NOMO-1 treated with DMSO at 0.1 percent for 48 hours (cell line): ENCODE measurements around the gene GLRB.
A peak's percentile ranks its signal among the peaks of the same experiment; 100 is the strongest.
"Not testable (repeated sequence)": the region's sequence is repeated elsewhere in the genome, so short reads cannot be mapped to it uniquely, and the experiment has no call there.

Experiments
- DNase-seq: peaks from one replicate; lab custom pipeline; 2025; ENCODE audit not compliant: unreplicated experiment; lab: John Stamatoyannopoulos, UW

Gene GLRB

DNA sequence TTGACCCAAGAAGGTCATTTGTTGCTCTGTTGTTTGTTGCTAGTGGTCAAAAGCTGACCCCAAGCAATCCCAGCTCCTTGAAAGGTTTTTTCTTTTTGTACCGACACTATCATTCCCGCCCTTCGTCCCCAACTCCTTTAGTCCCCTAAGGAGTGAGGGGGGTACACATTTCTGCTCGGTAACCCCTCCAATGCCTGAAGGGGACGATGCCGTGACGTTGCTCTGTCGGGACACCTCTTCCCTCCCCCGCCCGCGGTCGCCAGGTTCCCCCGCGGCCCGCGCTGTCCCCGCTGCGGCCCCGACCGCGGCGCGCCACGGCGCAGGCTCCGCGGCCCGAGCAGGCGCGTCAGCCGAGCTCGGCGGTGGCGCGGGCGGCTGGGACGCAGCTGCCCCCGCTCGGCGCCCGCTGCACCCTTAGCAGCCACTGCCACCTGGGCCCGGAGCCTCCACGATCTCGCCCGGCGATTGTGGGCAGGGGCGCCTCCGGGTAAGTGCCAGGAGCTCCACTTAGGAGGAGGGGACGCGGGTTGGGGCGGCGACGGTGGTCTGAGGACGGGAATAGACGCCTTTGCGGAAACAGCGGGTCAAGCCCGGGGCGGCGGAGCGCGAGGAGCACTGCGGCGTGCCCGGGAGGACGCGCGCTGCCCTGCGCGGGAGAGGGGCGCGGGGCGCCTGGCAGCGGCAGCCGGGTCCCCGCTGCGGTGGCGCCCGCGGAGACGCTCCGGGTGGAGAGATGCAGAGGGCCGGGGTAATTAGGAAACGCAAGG is at the start of gene GLRB:
TSS of gene GLRB (plus strand) at position 340 of the 767 bp plus-strand sequence. CDS start 1,875 bp downstream, outside the sequence.
- DNase-seq = no peak

DNA sequence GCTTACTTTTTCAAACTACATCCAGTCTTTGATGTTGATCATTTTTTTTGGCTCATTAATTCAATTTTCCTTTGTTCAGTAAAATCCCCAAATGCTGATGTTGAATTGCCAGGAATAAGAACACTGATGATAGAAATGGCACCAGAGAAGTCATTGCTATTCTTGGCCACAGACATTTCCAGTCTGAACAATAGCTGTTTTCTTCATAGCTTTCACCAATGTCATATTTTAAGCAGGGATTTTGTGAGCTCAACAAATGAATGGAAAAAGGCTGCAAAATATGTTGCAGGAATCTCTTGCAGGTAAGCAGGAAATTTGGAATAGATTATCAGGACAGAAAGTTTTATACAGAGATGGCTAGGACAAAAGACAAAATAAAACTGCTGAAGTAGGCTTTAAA is 40.5 kb upstream of the GLRB start:
- DNase-seq = no peak

DNA sequence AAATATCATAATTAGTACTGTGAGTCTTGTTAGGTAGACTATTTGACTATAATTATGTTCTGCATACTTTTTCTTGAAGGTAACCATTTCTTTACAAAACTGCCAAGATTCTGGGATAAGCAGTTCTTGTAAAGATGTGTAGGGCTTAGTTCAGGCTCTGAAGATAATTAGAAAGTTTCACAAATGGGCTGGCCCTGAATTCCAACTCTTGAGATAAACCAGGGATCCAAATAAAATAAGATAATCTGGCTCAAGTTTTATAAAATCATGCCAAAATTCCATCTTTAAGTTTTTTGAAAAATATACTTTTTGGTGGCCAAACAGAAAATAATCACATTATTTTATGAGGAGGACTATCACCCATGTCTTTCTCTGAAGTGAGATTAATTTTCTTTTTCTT is 35.5 kb upstream of the GLRB start:
- DNase-seq = no peak

DNA sequence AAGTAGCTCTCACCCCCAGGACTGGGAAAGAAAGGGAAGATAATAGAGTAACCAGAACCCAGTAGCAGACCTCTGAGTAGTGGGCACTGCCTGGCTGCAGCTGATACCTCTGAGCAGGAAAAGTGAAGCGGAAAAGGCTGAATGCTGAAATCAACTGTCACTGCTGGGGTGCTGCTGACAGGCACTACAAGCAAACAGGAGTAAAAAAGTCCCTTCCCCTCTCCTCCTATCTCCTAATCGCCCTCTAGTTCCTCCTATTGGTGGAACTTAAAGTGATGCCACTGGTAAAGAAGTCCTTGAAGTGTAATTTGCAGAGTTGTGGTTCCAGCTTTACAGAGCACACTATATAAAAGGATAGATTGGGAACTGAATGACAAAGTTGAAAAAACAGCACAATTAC is 32.8 kb upstream of the GLRB start:
- no peak for DNase-seq

DNA sequence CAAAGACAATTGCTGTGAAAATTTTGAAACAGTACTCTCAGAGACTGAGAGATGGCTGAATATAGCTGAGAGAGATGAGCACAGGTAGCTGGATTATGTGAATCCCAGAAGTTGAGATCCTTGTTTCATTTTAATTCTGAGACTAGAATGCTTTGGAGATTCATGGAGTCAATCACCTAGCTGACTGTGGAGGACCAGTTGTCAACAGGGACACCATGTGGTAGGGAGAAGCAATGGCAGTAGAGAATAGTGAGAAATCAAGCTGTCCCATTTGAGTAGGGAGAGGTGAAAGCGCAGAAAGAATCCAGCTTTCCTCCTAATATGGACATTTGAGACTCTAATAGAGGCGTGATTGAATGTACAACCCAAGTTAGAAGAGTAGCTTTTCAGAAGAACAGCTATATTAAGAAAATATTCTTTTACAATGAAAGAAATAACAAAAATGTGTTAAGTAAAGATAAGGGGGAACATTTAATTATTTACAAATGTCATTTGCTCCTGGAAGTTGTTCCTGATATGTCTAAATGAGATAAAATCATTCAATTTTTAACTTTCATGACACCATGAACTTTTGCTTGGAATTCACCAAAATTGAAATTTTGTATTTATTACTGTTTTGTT is 30.3 kb upstream of the GLRB start:
- DNase-seq = peak; percentile 50

DNA sequence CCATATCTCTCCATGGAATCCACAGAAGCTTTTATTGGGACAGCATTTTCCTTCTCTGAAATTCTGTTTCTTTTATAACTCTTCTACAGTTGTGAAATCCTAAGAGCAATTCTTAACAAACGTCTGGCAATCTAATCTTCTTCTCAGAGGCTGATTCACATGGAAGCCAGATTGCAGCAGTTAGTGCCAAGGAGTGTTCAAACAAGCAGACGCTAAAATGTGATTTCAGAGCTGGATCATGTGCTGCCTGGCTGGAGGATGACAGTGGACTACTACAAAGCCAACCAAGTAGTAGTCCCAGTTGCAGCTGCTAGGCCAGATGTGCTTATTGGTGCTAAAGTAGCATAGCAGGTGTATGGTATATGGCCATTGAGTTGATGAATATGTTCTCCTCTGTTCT is 27.7 kb upstream of the GLRB start:
- DNase-seq = no peak

DNA sequence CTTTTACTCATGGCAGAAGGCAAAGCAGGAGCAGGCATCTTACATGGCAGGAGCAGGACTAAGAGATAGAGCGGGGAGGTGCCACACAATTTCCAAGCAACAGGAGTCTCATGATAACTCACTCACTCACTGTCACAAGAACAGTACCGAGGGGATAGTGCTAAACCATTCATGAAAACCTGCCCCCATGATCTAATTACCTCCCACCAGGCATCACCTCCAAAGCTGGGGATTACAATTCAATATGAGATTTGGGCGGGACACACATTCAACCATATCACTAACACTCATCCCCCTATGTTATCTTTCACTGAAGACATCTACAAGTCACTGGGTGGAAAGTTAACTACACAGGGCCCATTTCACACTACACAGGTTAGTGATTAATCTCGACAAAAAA is 25.4 kb upstream of the GLRB start:
- no peak for DNase-seq

DNA sequence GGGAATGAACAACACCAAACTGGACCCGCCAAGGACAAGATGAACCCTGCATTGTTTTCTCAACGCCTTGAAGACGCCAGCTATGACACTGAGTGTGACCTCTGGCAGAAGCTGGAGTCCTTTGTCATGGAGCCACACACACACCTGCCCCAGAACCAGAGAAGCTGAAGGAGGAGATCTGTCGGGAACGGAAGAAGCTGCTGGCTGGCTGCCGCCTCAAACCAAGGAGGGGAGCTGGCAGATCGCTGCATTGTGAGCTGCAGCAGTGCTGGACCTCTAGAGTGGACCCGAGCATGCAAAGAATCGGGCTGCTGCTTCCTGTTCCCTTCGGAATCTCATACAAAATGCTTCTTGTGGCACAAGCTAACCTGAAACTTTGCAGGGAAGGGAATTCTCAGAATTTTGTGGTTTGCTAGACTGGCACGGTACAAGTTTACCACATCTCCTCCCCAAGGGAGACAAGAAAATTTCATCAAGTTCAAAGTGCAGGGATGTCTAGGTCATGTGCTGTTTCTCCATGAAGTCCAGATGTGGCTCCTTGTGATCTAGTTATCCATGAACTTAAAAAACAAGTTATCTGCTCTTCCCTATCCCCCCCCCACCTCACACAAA is 23.4 kb upstream of the GLRB start:
- no peak for DNase-seq

DNA sequence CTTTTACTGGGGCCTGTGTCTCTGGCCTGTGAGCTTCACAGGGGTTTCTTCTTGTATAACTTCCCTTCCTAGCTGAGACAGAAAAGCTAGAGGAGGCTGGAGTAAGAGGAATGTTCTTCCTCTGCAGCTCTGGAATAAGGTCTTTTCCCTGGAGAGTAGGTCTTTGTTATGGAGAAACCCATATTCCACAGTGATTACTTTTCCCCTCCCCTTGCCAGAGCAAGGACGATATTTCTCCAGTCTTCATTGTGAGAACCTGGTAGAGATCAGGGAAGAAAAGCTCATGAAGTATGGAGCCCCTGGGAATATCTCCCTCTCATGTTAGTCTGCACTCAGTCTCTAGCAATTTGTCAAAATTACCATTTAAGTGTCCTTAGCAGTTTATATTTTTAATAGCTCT is 18.7 kb upstream of the GLRB start:
- DNase-seq = no peak

DNA sequence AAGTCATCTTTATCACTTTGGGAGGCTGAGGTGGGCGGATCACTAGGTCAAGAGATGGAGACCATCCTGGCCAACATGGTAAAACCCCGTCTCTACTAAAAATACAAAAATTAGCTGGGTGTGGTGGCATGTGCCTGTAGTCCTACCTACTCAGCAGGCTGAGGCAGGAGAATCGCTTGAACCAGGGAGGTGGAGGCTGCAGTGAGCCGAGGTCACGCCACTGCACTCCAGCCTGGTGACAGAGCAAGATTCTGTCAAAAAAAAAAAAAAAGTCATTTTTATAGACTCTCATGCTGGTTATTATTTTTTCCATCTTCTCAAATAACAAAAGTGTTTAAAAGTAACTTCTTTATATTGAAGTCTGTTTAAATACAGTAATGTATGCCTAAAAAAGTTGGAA is 17.1 kb upstream of the GLRB start:
- not testable (repeated sequence) for DNase-seq

DNA sequence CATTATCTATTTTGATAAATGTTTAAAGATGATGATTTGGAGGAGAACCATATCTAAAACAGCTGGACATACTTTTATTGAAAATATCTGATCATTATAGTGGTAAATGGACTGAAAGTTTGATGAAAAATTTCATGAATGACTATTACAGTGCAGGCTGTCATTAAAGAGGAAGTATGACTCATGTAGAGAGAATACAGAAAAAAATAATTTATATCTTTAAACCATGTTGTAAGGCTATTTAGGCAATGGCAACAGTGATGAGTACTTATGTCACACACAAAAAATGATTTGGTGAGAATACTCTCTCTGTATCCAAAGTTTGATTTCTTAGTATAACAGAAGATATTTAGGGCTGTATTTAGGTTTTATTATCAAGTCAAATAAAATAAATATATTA is 3.9 kb upstream of the GLRB start:
- peak; percentile 50 for DNase-seq

DNA sequence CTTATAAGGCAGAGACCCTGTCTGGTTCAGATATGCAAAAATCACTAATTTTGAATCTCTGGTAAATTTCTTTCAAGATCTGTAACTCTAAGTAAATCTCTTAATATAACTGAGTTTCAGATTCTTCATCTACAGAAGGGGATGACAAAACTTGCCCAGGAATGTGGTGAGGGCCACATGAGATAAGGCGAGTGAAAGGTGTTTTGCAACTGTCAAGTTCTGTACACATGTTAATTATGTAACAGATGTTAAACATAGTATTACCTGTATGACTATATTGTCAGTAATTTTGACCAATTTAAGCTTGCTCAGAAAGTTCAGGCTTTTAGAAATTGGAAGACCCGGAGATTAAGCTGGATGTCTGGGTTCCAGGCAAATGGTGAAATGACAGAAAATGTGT is 549 bp upstream of the GLRB start:
- DNase-seq = no peak

DNA sequence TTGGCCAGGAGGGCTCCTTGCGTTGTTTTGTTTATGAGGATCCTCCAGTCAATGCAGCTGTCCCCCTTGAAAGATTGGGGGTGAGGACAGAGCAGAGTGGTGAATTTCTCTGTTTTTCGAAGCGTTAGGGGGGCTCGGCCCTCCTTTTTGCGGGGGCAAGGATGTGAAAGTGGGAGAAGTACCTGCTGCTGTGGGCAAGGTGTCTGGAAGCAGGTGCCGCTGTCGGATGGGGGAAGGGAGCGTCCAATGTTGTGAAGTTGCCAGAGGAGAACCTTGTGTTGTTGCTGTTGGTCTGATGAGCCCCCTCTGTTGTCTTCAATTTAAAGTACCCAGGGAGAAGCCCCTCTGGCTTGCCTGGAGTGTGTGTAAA is 613 bp downstream of the GLRB start:
- peak; percentile 2 for DNase-seq

DNA sequence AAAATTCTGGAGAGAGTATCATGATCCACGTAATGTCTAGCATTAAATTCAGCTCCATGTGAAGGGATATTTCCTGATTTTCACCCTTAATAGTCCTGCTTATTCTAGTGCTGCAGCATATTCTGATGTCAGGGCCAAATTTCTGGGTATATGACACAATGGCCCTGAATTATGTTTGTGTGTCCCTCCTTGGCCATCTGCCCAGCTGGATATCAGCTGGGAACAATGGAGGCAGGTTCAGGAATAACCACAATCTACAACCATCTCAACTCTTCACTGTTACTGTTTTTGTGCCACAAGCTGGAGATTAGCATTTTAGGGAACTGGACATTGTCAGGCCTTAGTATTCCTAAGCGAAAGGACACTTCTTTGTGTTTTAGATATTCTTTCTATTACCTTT is 3.5 kb downstream of the GLRB start:
- DNase-seq = no peak

DNA sequence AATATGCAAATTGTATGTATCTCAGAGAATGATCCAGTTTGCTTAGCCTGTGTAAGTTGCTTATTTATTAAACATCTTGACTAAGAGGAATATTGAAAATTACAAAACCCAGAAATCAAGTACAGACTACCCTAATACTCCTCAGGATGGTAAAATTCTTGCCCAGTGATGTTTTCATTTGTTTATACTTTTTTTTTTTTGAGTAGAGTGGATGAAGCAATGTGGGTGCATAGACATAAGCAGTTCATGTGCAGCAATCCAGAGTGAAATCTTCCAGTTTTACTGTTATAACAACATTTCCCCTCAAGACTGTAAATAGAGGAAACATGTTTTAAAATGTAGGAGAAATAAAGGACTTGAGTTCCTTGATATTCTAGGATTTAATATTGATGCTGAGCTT is 4.7 kb downstream of the GLRB start:
- no peak for DNase-seq

DNA sequence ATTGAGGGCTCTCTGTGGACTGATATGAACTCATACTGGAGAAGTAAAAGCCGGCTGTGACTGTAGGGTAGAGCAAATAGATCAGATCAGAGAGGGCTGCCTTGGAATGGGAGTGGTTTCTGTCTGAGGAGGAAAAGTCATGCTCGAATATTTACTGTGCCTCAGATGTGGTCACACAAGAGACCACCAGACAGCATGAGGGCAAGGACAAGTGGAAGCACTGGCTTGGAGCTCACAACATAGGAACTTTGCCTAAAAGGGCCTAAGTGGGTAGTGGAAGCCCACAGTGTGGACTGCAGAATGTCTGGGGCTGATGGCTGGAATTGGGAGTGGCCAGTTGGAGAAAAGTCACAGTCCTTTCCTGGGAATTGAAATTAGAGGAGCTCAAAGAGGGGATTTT is 19.8 kb downstream of the GLRB start:
- no peak for DNase-seq

DNA sequence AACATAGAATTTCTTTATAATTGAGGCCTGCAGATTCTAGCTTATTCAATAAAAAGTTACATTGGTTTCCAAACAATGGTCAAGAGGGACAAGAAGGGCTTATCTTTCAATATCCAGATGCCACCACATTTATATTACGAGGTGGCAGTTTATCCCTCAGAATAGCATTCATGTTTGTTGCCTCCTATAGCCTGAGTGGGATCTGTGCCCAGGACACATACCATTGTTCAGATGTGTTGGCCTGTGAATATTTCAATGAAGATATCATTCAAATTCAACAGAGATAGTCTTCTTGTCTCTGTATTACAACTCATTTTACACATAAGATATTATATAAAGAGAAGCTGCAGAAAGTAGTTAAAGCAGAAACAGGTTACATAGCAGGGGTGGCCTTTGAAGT is 20.5 kb downstream of the GLRB start:
- DNase-seq = no peak

DNA sequence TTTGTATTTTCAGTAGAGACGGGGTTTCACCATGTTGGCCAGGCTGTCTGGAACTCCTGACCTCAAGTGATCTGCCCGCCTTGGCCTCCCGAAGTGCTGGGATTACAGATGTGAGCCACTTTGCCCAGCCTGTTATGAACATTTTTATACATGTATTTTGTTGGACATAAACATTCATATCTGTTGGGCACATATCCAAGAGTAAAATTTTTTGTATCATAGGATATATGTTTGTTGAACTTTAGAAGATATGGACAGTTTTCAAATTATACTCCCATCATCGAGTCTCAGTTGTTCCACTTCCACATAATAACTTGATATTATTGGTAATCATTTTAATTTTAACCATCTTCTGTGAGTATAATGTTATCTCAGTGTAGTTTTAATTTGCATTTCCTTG is 23.6 kb downstream of the GLRB start:
- DNase-seq = no peak

DNA sequence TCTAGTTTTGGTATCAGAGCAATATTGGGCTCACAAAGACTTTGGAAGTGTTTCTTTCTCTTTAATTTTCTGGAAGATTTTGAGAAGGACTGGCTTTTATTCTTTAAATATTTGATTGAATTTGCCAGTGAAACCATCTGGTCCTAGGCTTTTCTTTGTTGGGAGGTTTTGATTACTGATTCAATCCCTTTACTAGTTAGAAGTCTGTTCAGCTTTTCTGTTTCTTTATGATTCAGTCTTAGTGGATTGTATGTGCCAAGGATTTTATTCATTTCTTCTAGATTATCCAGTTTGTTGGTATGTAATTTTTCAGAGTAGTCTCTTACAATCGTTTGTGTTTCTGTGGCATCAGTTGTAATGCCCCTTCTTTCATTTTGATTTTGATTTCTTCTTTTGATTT is 28.6 kb downstream of the GLRB start:
- no peak for DNase-seq

DNA sequence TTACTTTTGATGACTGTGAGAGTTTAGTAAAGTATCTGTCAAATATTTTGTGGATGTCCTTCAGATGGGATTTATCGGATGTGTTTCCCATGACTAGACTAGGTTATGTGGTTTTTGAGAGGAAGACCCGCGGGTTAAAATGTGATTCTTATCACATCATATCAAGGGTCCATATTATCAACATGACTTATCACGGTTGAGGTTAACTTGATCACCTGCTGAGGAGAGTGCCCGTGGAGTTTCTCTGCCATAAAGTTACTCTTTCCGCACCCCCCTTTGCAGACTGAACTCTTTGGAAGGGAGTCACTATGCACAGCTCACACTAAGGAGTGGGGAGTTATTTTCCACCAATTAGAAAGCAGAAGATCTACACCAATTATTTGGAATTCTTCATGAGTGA is 38.7 kb downstream of the GLRB start:
- no peak for DNase-seq

DNA sequence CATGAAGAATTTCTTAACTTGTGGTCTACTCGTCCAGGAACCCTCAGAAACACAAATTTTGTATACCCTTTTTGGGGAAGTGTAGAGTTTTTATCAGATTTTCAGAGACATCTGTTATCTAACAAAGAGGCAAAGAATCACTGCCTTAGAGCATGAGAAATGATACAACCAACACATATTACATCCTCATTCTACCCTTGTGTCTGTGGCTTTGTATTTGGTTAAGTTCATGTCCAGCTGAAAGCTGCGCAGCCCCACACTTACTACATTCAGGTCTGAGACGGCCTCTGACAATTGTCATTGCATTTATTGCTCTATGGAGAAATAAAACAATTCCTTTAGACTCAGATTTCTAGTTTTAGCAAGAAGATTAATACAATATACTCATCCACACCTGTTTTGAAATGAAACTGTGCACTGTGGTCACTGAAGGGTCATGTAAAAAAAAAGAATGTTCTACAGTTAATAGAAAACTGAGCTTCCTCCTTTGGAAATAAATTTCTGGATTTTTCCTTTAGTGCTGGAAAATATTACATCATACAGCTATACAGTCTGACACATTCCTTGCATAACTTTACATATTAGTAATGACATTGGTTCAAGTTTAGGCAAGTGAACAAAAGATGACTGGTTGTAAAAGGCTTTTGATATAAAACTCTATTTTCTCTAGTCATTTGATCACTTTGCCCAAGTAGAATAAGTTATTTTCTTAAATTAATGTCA is 39.8 kb downstream of the GLRB start:
- DNase-seq = no peak

DNA sequence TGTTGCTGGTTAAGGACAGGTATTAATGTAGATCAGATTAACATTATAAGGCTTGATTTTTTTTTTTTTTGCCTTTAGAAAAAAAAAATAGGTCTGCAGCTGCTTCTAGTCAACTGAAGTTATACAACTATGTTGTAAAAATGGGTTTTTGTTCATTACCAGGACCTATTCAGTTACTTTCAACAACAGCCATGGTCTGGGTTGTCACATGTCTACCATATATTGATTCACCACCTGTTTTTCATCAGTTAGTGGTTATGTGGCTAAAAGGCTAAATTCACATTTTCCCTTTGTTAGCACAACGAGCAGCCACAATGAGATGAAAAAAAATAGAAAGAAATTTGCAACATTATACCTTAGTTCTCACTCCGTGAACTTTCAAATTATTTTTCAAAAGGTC is 45.5 kb downstream of the GLRB start:
- no peak for DNase-seq
